OCI-LY3 (cell line): ENCODE data around the gene RMP24.

Experiments
- H2AFZ ChIP-seq: fragments of 200-600, 300-600 bp; shearing (Covaris generic); 2 replicates; pipeline ENCODE4 v1.6.0; 2014; ENCODE audit warnings: antibody characterized with exemption, low read depth, low read length
- H3K27ac ChIP-seq: fragments of 200-600, 300-600 bp; sonication (generic); 2 replicates; pipeline ENCODE4 v1.5.1; 2014; ENCODE audit warnings: mild to moderate bottlenecking, low read length, moderate library complexity, mixed read lengths
- H3K27me3 ChIP-seq: fragments of 200-600, 300-600 bp; sonication (generic); 2 replicates; pipeline ENCODE4 v1.6.1; 2014; ENCODE audit warnings: low read depth, low read length, mixed read lengths
- H3K36me3 ChIP-seq: fragments of 200-600, 300-600 bp; sonication (generic); replicated peaks from 2 replicates; pipeline ENCODE3; 2014; ENCODE audit warnings: low read depth, low read length, mixed read lengths
- H3K4me1 ChIP-seq: fragments of 300-600, 200-600 bp; sonication (generic); 2 replicates; pipeline ENCODE4 v1.6.1; 2014; ENCODE audit warnings: low read length, mixed read lengths
- H3K4me2 ChIP-seq: fragments of 200-600, 300-600 bp; sonication (generic); 2 replicates; pipeline ENCODE4 v1.6.1; 2014; ENCODE audit warnings: low read length, mixed read lengths
- H3K4me3 ChIP-seq: fragments of 300-600, 200-600 bp; sonication (generic); 2 replicates; pipeline ENCODE4 v1.5.1; 2014; ENCODE audit warnings: antibody characterized with exemption, mild to moderate bottlenecking, low read length, moderate library complexity
- H3K79me2 ChIP-seq: fragments of 300-600, 200-600 bp; shearing (Covaris generic); 2 replicates; pipeline ENCODE4 v1.6.1; 2014; ENCODE audit warnings: mild to moderate bottlenecking, low read length, mixed read lengths
- H3K9ac ChIP-seq: fragments of 300-600, 200-600 bp; shearing (Covaris generic); 2 replicates; pipeline ENCODE4 v1.6.0; 2014; ENCODE audit warnings: mild to moderate bottlenecking, low read length, moderate library complexity
- H3K9me3 ChIP-seq: fragments of 200-600, 300-600 bp; shearing (Covaris generic); 2 replicates; pipeline ENCODE4 v1.6.1; 2014; ENCODE audit warnings: low read length, mixed read lengths; ENCODE audit not compliant: insufficient read depth
- H4K20me1 ChIP-seq: fragments of 200-600, 300-600 bp; sonication (generic); 2 replicates; pipeline ENCODE4 v1.6.1; 2016; ENCODE audit warnings: low read length, mixed read lengths; ENCODE audit not compliant: insufficient read depth
- CTCF ChIP-seq: fragments of 200-600, 300-600 bp; sonication (generic); IDR thresholded peaks from 2 replicates; pipeline ENCODE4 v1.5.1; 2014; ENCODE audit warnings: antibody characterized with exemption, low read length, low read depth
- EZH2phosphoT487 ChIP-seq: fragments of 200-600 bp; shearing (Covaris generic); IDR thresholded peaks from 2 replicates; pipeline ENCODE4 v1.6.1; 2018; ENCODE audit warnings: antibody characterized with exemption, mixed run types, low read depth

RMP24 gene

DNA sequence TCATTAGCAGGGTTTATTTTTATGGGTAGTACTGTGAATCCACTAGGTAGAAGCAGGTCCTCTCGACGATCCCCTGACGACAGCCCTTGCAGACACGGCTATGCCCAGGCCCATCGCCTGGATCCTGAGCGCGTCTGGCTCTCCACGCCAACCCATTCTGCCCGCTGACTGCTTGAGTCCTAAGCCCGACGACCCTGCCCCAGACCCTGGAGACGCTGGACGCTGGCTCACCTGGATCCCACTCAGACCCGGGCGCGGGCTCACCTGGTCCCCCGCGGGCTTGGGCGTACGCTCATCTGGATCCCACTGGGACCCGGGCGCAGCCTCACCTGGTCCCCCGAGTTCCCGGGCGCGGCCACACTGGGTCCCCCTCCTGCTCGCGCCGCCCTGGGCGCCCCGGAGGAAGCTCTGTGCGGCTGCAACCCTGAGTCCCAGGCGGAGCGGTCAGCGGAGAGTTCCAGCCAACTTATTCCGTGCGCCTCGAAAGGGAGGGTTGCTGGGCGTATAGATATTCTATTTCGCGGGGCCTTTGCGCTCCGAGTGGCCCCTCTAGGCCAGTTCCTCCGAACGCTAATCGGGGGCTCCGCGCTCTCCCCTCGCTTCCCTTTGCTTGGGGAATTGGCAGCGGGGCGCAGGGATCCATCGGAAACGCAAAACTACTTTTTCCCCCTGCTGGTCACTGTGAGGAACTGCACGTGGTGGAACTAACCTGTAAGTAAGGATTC is 22.4 kb upstream of the RMP24 start:
- no peak overlapping the region for H3K9ac ChIP-seq
- TF ChIP-seq CTCF (peak; percentile 84), EZH2phosphoT487 (no peak)
- no peaks in the 10 kb centered on the region for H3K27me3 ChIP-seq
- H3K36me3 ChIP-seq, result no peaks in the 10 kb centered on the region
- H3K4me2 ChIP-seq, result peak overlapping the region; percentile 48
- no peaks in the 10 kb centered on the region for H3K9me3 ChIP-seq
- H2AFZ ChIP-seq, result peak overlapping the region; percentile 49; the same call in 1 of the 2 replicates
- H3K4me1 ChIP-seq, result no peaks in the 10 kb centered on the region
- no peak overlapping the region for H3K27ac ChIP-seq
- H4K20me1 ChIP-seq, result no peaks in the 10 kb centered on the region
- H3K4me3 ChIP-seq, result no peak overlapping the region
- no peaks in the 10 kb centered on the region for H3K79me2 ChIP-seq

DNA sequence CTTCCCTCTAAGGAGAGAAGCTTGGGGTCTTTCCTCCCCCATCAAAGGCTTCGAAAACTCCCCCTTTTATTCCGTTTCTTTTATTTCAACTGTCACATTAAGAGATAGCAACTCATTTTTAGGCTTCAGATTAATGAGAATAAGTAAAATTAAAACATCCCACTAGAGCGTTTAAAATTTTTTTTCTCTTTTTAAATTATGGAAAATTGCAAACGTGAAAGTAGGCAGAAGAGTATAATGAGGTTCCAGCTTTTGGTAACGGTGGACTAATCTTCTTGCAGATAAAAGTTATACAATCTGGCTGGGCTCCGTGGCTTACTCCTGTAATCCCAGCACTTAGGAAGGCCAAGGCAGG is 21.9 kb upstream of the RMP24 start:
- Histone ChIP-seq H3K36me3 (no peaks in the 10 kb centered on the region), H3K27ac (no peak overlapping the region), H3K4me2 (peak overlapping the region; percentile 48; the same call in 1 of the 2 replicates), H3K27me3 (no peaks in the 10 kb centered on the region), H3K79me2 (no peaks in the 10 kb centered on the region), H3K9ac (no peak overlapping the region), H4K20me1 (no peaks in the 10 kb centered on the region), H3K4me3 (no peak overlapping the region), H3K9me3 (no peaks in the 10 kb centered on the region), H3K4me1 (no peaks in the 10 kb centered on the region), H2AFZ (peak overlapping the region; percentile 49; the same call in 1 of the 2 replicates)
- no peak for TF ChIP-seq CTCF
- no peak for TF ChIP-seq EZH2phosphoT487

GRCh38 chr18:35953688-35954087 is 18.8 kb upstream of the RMP24 start:
- H3K4me3 ChIP-seq, result no peak overlapping the region
- H3K79me2 ChIP-seq, result no peaks in the 10 kb centered on the region
- no peak overlapping the region for H3K9ac ChIP-seq
- H3K4me1 ChIP-seq, result no peaks in the 10 kb centered on the region
- no peaks in the 10 kb centered on the region for H3K27me3 ChIP-seq
- no peaks in the 10 kb centered on the region for H3K36me3 ChIP-seq
- no peak overlapping the region for H2AFZ ChIP-seq
- no peak overlapping the region for H3K27ac ChIP-seq
- H4K20me1 ChIP-seq, result no peaks in the 10 kb centered on the region
- no peak overlapping the region for H3K4me2 ChIP-seq
- no peaks in the 10 kb centered on the region for H3K9me3 ChIP-seq
- TF ChIP-seq EZH2phosphoT487 (no peak), CTCF (no peak)

DNA sequence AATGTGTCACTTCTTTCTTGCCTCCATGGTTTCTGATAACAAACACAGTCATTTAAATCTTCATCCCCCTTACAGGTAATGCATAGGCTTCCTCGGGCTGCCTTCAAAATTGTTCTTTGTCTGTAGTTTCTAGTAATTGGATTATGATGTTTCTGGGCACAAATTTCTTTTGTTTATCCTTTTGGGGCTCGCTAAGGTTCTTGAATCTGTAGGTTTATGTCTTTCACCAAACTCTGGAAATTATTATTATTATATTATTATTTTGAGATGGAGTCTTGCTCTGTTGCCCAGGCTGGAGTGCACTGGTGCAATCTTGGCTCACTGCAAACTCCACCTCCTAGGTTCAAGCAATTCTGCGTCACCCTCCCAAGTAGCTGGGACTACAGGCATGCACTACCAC is 16.3 kb upstream of the RMP24 start:
- TF ChIP-seq CTCF (no peak), EZH2phosphoT487 (no peak)

More for the DNA sequence above, 16.3 kb upstream of the RMP24 start:
- no peaks in the 10 kb centered on the region for H3K4me1 ChIP-seq
- no peaks in the 10 kb centered on the region for H3K9me3 ChIP-seq
- H3K36me3 ChIP-seq, result no peaks in the 10 kb centered on the region
- H3K9ac ChIP-seq, result no peak overlapping the region
- H3K27ac ChIP-seq, result no peak overlapping the region
- H3K27me3 ChIP-seq, result no peaks in the 10 kb centered on the region
- H3K79me2 ChIP-seq, result no peaks in the 10 kb centered on the region
- no peak overlapping the region for H3K4me3 ChIP-seq
- H3K4me2 ChIP-seq, result no peak overlapping the region
- H4K20me1 ChIP-seq, result no peaks in the 10 kb centered on the region
- H2AFZ ChIP-seq, result no peak overlapping the region
